ENCODE results near the gene MYZAP.
"Not testable (repeated sequence)": the region's sequence is repeated elsewhere in the genome, so short reads cannot be mapped to it uniquely, and the experiment has no call there.

Gene MYZAP

GRCh38 chr15:57594479-57594878, 2.8 kb downstream of the MYZAP start:
- DNase-seq (ENCODE audit: low read depth) = no peak

GRCh38 chr15:57595011-57595866, 3.5 kb downstream of the MYZAP start:
- DNase-seq (ENCODE audit: low read depth) = no peak

- DNase-seq (ENCODE audit: low read depth) = no peak
Observed at GRCh38 chr15:57596301-57596855, 4.7 kb downstream of the MYZAP start.

DNA sequence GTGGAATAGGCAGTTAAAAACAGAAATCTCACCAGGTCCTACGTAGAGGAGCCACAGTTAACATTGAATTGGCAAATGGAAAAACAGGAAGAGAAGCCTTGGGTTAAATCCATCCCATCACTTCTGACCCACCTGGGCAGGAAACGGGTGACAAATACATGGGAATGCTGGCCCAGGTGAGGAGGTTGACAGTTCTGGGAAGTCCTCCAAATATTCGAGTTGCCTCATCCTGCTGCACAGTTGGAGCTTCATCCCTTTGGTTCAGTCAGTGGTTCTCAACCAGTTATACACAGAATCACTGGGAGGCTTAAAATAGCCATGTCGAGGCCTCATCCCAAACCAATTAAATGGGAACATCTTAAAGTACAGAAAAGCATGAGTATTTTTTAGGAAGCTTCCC, 5.3 kb downstream of the MYZAP start:
- DNase-seq (ENCODE audit: low read depth) = no peak

- no peak for DNase-seq (ENCODE audit: low read depth)
Observed at GRCh38 chr15:57597431-57597830, 5.7 kb downstream of the MYZAP start.

DNA sequence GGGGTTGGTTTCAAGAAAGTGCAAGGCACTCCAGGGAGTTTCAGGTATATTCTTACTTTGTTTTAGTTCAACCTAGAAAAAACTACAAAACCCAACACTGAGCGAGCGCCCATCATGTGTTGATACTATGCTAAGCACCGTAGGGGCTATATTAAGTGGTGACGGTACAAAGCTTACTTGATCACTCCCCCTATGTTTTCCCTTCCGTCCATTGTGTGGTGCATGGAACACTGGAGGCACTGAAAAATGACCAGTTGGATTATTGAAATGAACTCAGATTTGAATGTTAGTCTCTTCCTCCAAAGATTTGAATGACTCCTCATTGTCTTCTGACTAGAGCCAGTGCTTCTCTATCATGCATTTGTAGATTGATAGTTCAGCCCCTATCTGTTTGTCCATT, 6.6 kb downstream of the MYZAP start:
- no peak for DNase-seq (ENCODE audit: low read depth)

DNA sequence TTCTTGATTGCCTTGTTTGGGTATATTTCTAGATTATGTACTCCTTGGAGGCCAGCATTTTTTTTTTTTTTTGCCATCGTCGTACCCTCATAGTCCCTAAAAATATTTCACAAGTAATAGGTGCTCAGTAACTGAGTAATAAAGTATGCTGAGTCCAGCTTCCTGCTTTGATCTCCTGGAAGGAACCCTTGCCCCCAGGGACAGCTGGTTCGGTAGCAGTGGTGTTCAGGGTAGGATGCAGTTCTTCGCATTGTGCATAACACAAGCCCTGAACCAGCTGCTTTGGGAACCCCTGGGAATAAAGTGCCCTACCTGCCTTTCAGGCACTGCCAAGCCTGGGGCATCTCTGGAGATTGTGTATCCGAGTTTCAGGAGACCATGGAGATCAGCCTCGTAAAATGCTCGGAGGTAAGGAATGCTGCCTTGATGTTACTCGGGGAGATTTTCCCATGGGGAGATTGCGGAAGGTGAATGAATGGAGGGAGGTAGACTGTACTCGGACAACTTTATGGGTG, 7.6 kb downstream of the MYZAP start:
- DNase-seq (ENCODE audit: low read depth) = no peak

DNA sequence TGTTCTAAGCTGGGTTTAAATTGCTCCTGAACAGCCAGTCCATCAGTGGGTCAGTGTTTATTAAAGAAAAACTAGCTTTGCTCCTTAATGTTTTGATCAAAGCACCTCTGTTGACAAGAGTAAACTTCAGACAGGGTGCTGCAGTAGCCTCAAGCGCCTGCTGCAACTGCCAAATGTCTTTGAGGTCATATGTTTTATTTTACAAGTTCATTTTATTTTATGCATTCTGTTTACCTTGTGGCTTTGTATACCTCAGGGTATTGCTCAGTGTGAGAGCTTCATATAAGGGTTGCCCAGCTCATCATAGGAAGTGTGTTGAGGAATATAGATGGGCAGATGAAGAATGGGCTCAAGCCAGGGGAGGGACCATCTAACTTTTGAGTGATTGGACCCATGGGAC, 8.5 kb downstream of the MYZAP start:
- no peak for DNase-seq (ENCODE audit: low read depth)

GRCh38 chr15:57604507-57604906, 12.8 kb downstream of the MYZAP start:
- no peak for DNase-seq (ENCODE audit: low read depth)

DNA sequence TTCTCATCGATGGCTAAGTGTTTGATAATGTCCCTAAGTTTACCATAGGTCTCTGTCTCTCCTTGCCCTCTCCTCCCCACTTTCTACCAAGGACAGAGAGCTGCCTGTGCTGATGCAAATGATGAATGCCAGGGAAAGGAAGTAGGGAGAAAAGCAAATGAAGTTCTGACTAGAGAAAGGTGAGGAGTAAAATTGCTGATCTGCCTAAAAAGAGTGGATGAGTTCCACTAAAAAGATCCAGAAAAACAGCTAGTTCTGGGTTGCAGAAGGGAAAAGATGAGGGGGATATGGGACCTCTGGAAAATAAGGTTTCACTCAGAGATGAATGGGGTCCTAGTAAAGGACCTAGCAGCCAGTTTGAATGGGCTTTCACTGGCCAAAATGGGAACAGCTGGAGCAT, 13.8 kb downstream of the MYZAP start:
- DNase-seq (ENCODE audit: low read depth) = no peak

GRCh38 chr15:57606048-57606447, 14.3 kb downstream of the MYZAP start:
- DNase-seq (ENCODE audit: low read depth) = no peak

DNA sequence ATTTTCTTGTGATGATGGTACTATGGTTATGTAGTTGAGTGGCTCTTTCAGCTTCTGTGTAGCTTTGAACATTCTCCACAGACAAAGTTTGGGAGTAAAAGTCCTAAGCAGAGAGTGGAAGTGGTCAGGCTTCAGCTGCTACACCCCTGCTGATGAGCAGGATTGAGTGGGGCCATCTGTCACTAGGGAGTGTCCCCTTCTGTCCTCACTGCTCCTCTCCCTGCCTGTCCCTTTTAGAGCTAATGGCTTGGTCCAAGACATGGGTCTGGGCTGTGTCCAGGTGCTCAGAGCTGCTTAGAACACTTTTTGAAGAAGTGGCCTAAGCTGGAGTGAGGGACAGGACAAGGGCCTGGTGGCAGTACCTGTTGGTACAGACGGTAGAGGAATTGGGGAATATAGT, 15.1 kb downstream of the MYZAP start:
- DNase-seq (ENCODE audit: low read depth) = no peak

GRCh38 chr15:57607570-57608000, 15.9 kb downstream of the MYZAP start:
- DNase-seq (ENCODE audit: low read depth) = peak; percentile 34

- DNase-seq (ENCODE audit: low read depth) = no peak
Observed at GRCh38 chr15:57609805-57610529, 18.3 kb downstream of the MYZAP start.

- DNase-seq (ENCODE audit: low read depth) = no peak
Observed at GRCh38 chr15:57611123-57611522, 19.4 kb downstream of the MYZAP start.

GRCh38 chr15:57611938-57612337, 20.2 kb downstream of the MYZAP start:
- no peak for DNase-seq (ENCODE audit: low read depth)

DNA sequence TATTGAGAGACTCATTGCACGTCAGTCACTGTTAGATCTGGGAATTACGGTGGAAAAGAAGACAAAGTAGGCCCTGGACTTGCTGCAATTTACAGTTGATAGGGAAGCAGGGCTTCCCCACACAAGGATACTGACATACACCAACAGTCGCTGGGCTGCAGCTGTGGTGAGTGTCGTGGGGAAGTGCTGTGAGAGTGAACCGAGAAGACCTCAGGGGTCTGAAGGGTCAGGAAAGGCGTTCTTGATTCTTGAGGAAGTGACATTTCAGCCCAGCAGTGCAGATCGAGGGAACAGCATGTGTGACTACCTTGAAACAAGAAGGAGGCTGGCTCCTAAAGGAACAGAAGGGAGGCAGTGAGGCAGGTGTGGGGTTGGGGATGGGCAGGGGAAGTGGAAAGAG, 22.5 kb downstream of the MYZAP start:
- no peak for DNase-seq (ENCODE audit: low read depth)

- DNase-seq (ENCODE audit: low read depth) = not testable (repeated sequence)
Observed at GRCh38 chr15:57615951-57616496, 24.3 kb downstream of the MYZAP start.

DNA sequence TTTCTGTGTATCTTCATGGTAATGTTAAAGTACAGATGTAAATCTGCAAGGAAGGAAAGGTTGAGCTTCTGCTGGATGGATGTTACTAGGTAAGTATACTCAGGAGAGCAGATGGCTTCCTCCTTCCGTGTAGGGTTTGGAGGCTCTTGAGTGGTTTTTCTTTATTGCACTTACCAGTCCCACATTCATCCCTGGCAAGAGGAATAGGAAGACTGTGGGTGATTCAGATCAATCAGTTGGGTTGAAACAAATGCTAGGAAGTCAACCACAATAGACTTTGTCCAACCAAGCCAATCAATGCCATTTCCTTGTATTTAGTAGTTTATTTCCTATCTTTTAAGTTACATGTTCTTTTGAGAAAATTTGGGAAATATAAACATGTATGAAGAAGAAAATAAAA, 26.6 kb downstream of the MYZAP start:
- DNase-seq (ENCODE audit: low read depth) = no peak

DNA sequence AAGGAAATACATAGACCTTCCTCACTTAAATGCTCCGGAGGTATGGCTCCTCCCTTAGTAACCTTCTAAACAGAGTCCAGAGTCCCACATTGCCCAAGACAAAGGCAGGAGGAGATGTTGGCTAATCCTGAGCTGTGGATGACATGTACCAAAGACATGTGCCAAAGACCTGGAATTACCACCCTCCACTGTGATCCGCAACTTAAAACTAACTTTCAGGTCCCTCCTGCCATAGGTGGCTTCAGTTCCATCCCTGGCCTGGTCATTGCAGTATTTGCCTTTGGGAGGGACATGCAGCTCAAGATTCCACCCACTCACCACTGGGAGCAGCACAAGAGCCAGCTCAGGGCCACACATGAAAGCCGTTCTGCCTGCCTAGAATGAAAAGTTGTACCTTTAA, 28.0 kb downstream of the MYZAP start:
- DNase-seq (ENCODE audit: low read depth) = no peak

DNA sequence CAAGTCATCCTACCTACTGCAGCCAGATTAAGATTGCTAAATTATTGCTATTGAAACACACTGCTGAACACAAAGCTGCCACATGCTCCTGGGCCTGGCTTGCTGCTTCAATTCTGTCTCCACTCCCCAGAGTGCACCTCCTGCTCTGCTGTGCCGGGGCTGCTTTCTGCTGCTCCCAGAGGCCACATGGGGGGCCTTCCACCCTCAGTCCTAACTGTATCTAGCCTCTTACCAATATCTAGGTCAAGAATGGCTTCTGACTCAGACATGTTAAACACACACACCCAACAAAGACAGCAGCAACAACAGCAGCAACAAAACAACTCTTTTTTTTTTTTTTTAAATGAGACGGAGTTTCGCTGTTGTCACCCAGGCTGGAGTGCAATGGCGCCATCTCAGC, 33.0 kb downstream of the MYZAP start:
- DNase-seq (ENCODE audit: low read depth) = no peak

- no peak for DNase-seq (ENCODE audit: low read depth)
Observed at GRCh38 chr15:57625703-57626448, 34.2 kb downstream of the MYZAP start.

All from HS-5 (cell line).